SU-DHL-6 (cell line): ENCODE results near the gene WDR46.

ENCODE experiments used
- EZH2phosphoT487 ChIP-seq: fragments of 200-600 bp; sonication (generic), shearing (Covaris generic); conservative IDR thresholded peaks from 2 replicates; pipeline ENCODE4 v1.6.1; 2018; ENCODE audit warnings: mild to moderate bottlenecking, antibody characterized with exemption, low read length, moderate library complexity, mixed read lengths
- TF ChIP-seq, protein P1 (sequence below): fragments of 200-600 bp; sonication (generic); IDR thresholded peaks from one replicate; pipeline ENCODE4 v1.5.1; 2017; ENCODE audit warnings: antibody characterized with exemption, mild to moderate bottlenecking, low read length, moderate library complexity; ENCODE audit not compliant: insufficient read depth, poor library complexity, severe bottlenecking

DNA sequence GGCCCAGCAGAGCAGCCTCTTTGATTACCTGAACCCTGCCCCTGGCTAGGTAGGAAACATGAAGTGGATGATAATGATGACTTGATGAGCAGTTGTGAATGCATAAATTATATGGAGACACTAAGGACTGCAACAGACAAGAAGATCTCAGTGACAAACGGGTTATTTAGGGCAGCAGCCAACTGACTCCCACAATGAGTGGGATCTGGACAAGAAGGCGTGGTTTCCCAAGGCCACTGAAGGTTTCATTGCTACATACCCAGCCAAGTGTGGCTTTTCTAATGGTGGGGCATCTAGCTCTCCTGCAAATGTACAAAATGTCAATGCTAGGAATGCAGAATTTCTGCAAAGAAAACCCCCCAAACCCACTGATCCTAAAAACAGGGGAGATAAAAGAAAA lies 51.3 kb downstream of the WDR46 start:
- no peak for TF ChIP-seq EZH2phosphoT487
- TF ChIP-seq, protein P1, sequence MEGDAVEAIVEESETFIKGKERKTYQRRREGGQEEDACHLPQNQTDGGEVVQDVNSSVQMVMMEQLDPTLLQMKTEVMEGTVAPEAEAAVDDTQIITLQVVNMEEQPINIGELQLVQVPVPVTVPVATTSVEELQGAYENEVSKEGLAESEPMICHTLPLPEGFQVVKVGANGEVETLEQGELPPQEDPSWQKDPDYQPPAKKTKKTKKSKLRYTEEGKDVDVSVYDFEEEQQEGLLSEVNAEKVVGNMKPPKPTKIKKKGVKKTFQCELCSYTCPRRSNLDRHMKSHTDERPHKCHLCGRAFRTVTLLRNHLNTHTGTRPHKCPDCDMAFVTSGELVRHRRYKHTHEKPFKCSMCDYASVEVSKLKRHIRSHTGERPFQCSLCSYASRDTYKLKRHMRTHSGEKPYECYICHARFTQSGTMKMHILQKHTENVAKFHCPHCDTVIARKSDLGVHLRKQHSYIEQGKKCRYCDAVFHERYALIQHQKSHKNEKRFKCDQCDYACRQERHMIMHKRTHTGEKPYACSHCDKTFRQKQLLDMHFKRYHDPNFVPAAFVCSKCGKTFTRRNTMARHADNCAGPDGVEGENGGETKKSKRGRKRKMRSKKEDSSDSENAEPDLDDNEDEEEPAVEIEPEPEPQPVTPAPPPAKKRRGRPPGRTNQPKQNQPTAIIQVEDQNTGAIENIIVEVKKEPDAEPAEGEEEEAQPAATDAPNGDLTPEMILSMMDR, result no peak
